Hepatocyte (in vitro differentiated cells): ENCODE measurements around the gene PPP1R9A. TPM values are rescaled to one million over a fixed set of nuclear protein-coding genes. Genes with fewer than 3 reads are reported as not detected.
A peak's percentile ranks its signal among the peaks of the same experiment; 100 is the strongest.

Experiments
- DNase-seq: peaks from one replicate; pipeline ENCODE4 v3.0.0-alpha.2; 2016; ENCODE audit warnings: low spot score
- H2AFZ ChIP-seq: fragments of 200-600 bp; sonication (generic); 2 replicates; pipeline ENCODE4 v1.6.0; 2016; ENCODE audit warnings: antibody characterized with exemption, mild to moderate bottlenecking
- H3K27ac ChIP-seq: fragments of 200-600 bp; sonication (generic); 2 replicates; pipeline ENCODE4 v1.5.1; 2016; ENCODE audit warnings: mild to moderate bottlenecking
- H3K27me3 ChIP-seq: fragments of 200-600 bp; sonication (generic); 2 replicates; pipeline ENCODE4 v1.6.1; 2016
- H3K36me3 ChIP-seq: fragments of 200-600 bp; sonication (generic); replicated peaks from 2 replicates; pipeline ENCODE4 v1.5.1; 2016; ENCODE audit warnings: low read depth; ENCODE audit not compliant: insufficient read depth
- H3K4me1 ChIP-seq: fragments of 200-600 bp; sonication (generic); 2 replicates; pipeline ENCODE4 v1.5.1; 2016; ENCODE audit warnings: mild to moderate bottlenecking, moderate library complexity; ENCODE audit not compliant: insufficient read depth
- H3K4me2 ChIP-seq: fragments of 200-600 bp; sonication (generic); 2 replicates; pipeline ENCODE4 v1.6.0; 2016
- H3K4me3 ChIP-seq: fragments of 200-600 bp; sonication (generic); 2 replicates; pipeline ENCODE4 v1.5.1; 2016; ENCODE audit warnings: mild to moderate bottlenecking
- H3K79me2 ChIP-seq: fragments of 200-600 bp; sonication (generic); 2 replicates; pipeline ENCODE4 v1.6.0; 2017; ENCODE audit warnings: mild to moderate bottlenecking
- H3K9me2 ChIP-seq: fragments of 200-600 bp; sonication (generic); replicated peaks from 2 replicates; pipeline ENCODE4 v1.6.0; 2017; ENCODE audit warnings: mild to moderate bottlenecking; ENCODE audit not compliant: insufficient read depth
- H3K9me3 ChIP-seq: fragments of 200-600 bp; sonication (generic); 2 replicates; pipeline ENCODE4 v1.5.1; 2016; ENCODE audit warnings: low read depth, mild to moderate bottlenecking
- H4K20me1 ChIP-seq: fragments of 200-600 bp; sonication (generic); 2 replicates; pipeline ENCODE4 v1.6.0; 2016; ENCODE audit warnings: mild to moderate bottlenecking; ENCODE audit not compliant: insufficient read depth, poor library complexity, severe bottlenecking
- EZH2 ChIP-seq: fragments of 200-600 bp; sonication (generic); IDR thresholded peaks from 2 replicates; pipeline ENCODE4 v1.6.1; 2016; ENCODE audit warnings: antibody characterized with exemption, mild to moderate bottlenecking, borderline replicate concordance
- EZH2phosphoT487 ChIP-seq: fragments of 200-600 bp; sonication (generic); IDR thresholded peaks from one replicate; pipeline ENCODE4 v1.6.1; 2018; ENCODE audit warnings: antibody characterized with exemption, mild to moderate bottlenecking, low read depth, moderate library complexity; ENCODE audit not compliant: unreplicated experiment, severe bottlenecking
- WGBS: methylation state at CpG from one replicate; pipeline ENCODE4 v1.1.6; 2016; ENCODE audit warnings: low lambda C conversion rate; ENCODE audit errors: missing lambda C conversion rate; 5-methylcytosine and 5-hydroxymethylcytosine counted together
- polyA plus RNA-seq: library from polyadenylated mRNA; unstranded; fragments of >200 nt; fragmentation: Nextera tagmentation; extraction: Ambion mirVana; gene quantifications from 2 replicates; pipeline ENCODE4 v1.2.1, GENCODE V29; 2016
- small RNA-seq: library from RNA; depleted of rRNA; stranded (forward); fragments of <200 nt; gene quantifications from one replicate; pipeline ENCODE3, GENCODE V24; 2014
- total RNA-seq: library from RNA; depleted of rRNA; stranded (reverse); fragments of >200 nt; gene quantifications from 2 replicates; pipeline ENCODE4 v1.2.3, GENCODE V29; 2014
- TF ChIP-seq, protein P1 (sequence below): fragments of 200-600 bp; sonication (generic); IDR thresholded peaks from 2 replicates; pipeline ENCODE4 v1.5.1; 2016; ENCODE audit warnings: antibody characterized with exemption, mild to moderate bottlenecking; ENCODE audit not compliant: poor library complexity

PPP1R9A gene
- total and polyA plus RNA-seq, 2 experiments from 2014 or later: 11.7 to 25.7 TPM

DNA sequence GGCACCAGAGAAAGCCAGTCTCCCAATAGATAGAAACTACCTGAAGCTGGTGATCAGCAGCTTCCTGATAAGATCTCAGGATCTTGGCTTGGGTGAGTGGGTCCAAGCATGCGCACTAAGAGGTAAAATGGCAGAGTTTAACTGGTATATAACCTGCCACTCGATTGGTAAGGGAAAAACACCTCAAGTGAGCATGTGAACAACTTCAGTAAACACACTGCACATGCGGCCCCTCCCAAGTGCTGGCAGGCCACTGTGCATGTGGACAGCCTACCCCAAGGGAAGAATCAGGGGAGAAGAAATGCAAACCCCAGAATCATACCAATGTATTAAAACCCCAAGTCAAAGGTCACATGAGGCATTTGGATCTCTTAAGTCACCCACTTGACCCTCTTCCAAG lies 434.6 kb downstream of the PPP1R9A start:
- no peaks in the 10 kb centered on the region for H3K4me1 ChIP-seq
- TF ChIP-seq EZH2 (no peak), EZH2phosphoT487 (no peak)
- TF ChIP-seq, protein P1, sequence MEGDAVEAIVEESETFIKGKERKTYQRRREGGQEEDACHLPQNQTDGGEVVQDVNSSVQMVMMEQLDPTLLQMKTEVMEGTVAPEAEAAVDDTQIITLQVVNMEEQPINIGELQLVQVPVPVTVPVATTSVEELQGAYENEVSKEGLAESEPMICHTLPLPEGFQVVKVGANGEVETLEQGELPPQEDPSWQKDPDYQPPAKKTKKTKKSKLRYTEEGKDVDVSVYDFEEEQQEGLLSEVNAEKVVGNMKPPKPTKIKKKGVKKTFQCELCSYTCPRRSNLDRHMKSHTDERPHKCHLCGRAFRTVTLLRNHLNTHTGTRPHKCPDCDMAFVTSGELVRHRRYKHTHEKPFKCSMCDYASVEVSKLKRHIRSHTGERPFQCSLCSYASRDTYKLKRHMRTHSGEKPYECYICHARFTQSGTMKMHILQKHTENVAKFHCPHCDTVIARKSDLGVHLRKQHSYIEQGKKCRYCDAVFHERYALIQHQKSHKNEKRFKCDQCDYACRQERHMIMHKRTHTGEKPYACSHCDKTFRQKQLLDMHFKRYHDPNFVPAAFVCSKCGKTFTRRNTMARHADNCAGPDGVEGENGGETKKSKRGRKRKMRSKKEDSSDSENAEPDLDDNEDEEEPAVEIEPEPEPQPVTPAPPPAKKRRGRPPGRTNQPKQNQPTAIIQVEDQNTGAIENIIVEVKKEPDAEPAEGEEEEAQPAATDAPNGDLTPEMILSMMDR: no peak
- H4K20me1 ChIP-seq: no peaks in the 10 kb centered on the region
- no peak overlapping the region for H3K4me3 ChIP-seq
- no peaks in the 10 kb centered on the region for H3K9me3 ChIP-seq
- H3K9me2 ChIP-seq: no peaks in the 10 kb centered on the region
- H3K36me3 ChIP-seq: no peaks in the 10 kb centered on the region
- DNase-seq: no peak
- 91% methylated on average over 3 of the region's 3 CpGs for WGBS
- no peaks in the 10 kb centered on the region for H3K27me3 ChIP-seq
- no peak overlapping the region for H3K4me2 ChIP-seq
- H2AFZ ChIP-seq: no peak overlapping the region
- H3K27ac ChIP-seq: no peak overlapping the region
- no peaks in the 10 kb centered on the region for H3K79me2 ChIP-seq

- Histone ChIP-seq H3K36me3 (no peaks in the 10 kb centered on the region), H3K4me1 (no peaks in the 10 kb centered on the region), H3K9me2 (no peaks in the 10 kb centered on the region), H4K20me1 (no peaks in the 10 kb centered on the region), H3K9me3 (no peaks in the 10 kb centered on the region), H2AFZ (no peak overlapping the region), H3K79me2 (no peaks in the 10 kb centered on the region), H3K4me3 (no peak overlapping the region), H3K27ac (no peak overlapping the region), H3K4me2 (peak overlapping the region; percentile 29), H3K27me3 (no peaks in the 10 kb centered on the region)
- TF ChIP-seq EZH2phosphoT487 (no peak), EZH2 (no peak)
- TF ChIP-seq, protein P1: no peak
- no peak for DNase-seq
- WGBS: 46% methylated on average over 4 of the region's 4 CpGs
Measured at GRCh38 chr7:95342642-95343307, 435.4 kb downstream of the PPP1R9A start.

Small RNAs within 50 kb of the gene (small RNA-seq; reads per million reads assigned to genes)
- gene AC002429.1 (not detected), gene HINT1P2 (not detected), gene RNU4-16P (not detected)
